Left lung (tissue), 10 donors: ENCODE results near the gene PCF11. TPM values are rescaled to one million over a fixed set of nuclear protein-coding genes. Genes with fewer than 3 reads are reported as not detected.
A peak's percentile ranks its signal among the peaks of the same experiment; 100 is the strongest.

ENCODE experiments used
- ATAC-seq: fragments of 200-7000 bp; cut with Tn5 transposase; one replicate; pipeline ENCODE4 v1.9.1; 2020; ENCODE audit warnings: moderate library complexity
- DNase-seq, 4 donors: peaks; one replicate each; pipeline ENCODE4 v3.0.0-alpha.2; 2013 to 2020
- H3K27ac ChIP-seq, 2 donors: fragments of 200-600 bp; sonication (generic) in 1 of 2; one replicate each; pipeline versions ENCODE4 v1.5.0 to v1.8.0; 2020 to 2021
- H3K27me3 ChIP-seq, 2 donors: fragments of 200-600 bp; sonication (generic) in 1 of 2; one replicate each; pipeline versions ENCODE4 v1.5.0 to v1.8.0; 2020 to 2021
- H3K36me3 ChIP-seq, 2 donors: fragments of 200-600 bp; sonication (generic) in 1 of 2; one replicate each; pipeline versions ENCODE4 v1.5.0 to v1.8.0; 2020 to 2021
- H3K4me1 ChIP-seq, 2 donors: fragments of 200-600 bp; one replicate each; pipeline ENCODE4 v1.8.0; 2021
- H3K4me3 ChIP-seq, 2 donors: fragments of 200-600 bp; sonication (generic) in 1 of 2; one replicate each; pipeline versions ENCODE4 v1.5.0 to v1.8.0; 2020 to 2021; ENCODE audit warnings: mild to moderate bottlenecking in 1 of 2
- H3K9me3 ChIP-seq, 2 donors: fragments of 200-600 bp; sonication (generic) in 1 of 2; one replicate each; pipeline versions ENCODE4 v1.5.0 to v1.8.0; 2020 to 2021
- CTCF ChIP-seq, 2 donors: fragments of 200-600 bp; sonication (generic) in 1 of 2; IDR thresholded peaks; one replicate each; pipeline versions ENCODE4 v1.5.0 to v1.8.0; 2021; ENCODE audit warnings: antibody characterized with exemption in 2 of 2
- intact Hi-C, 2 donors: fragments of 100-400 bp; cut with DNase I; formaldehyde crosslinking; loops; one replicate each; pipeline versions ENCODE4 v1.11.2 to v1.14.2; 2022
- polyA plus RNA-seq, 6 donors: library from polyadenylated mRNA; unstranded; fragments of 120-200 nt; gene quantifications; one replicate each; pipeline ENCODE4 v1.2.1, GENCODE V29; 2013; ENCODE audit not compliant: insufficient read length in 6 of 6
- total RNA-seq, 2 donors: library from RNA; stranded (reverse); fragmentation: NEBNext Ultra II Directional; extraction: Animal tissue kit (Norgen Biotek cat#: 25700); gene quantifications; one replicate each; pipeline ENCODE4 v1.2.1, GENCODE V29; 2021
- donor health status: DM: no; HTN: yes; CAD: no.
- donor health status: DM: no; HTN: no; CAD: no.

The PCF11 gene
- total and polyA plus RNA-seq, 8 donors = 35.8 to 91.1 (median 80.5) TPM

GRCh38 chr11:83175815-83176214 is 18.9 kb downstream of the PCF11 start:
- peaks cover 2 to 89% of the 10 kb centered on the region in 2 donors for H3K36me3 ChIP-seq
- no peak for TF ChIP-seq CTCF (IDR thresholded peaks at IDR 0.05)
- H3K4me1 ChIP-seq = peaks cover 17 to 54% of the 10 kb centered on the region in 2 donors
- peak; percentile 40 for ATAC-seq
- no peak for DNase-seq
- intact Hi-C loops = no loop called here
- H3K27me3 ChIP-seq = no peaks in the 10 kb centered on the region
- no peak overlapping the region for H3K27ac ChIP-seq
- H3K4me3 ChIP-seq = no peak overlapping the region
- no peaks in the 10 kb centered on the region for H3K9me3 ChIP-seq

- intact Hi-C loops = no loop called here
- Histone ChIP-seq H3K9me3 (no peaks in the 10 kb centered on the region), H3K27me3 (no peaks in the 10 kb centered on the region), H3K4me1 (no peaks in the 10 kb centered on the region), H3K36me3 (peaks cover 4 to 100% of the 10 kb centered on the region in 2 donors), H3K4me3 (no peak overlapping the region), H3K27ac (no peak overlapping the region)
- DNase-seq (no peak), ATAC-seq (peak; percentile 88)
- TF ChIP-seq CTCF (IDR thresholded peaks at IDR 0.05) = no peak
These were observed 24.9 kb downstream of the PCF11 start for GRCh38 chr11:83181815-83182214.

GRCh38 chr11:83185767-83186166 is 28.8 kb downstream of the PCF11 start:
- intact Hi-C loops = no loop called here
- Histone ChIP-seq H3K36me3 (peaks cover 3 to 97% of the 10 kb centered on the region in 2 donors), H3K9me3 (no peaks in the 10 kb centered on the region), H3K27me3 (no peaks in the 10 kb centered on the region), H3K4me1 (no peaks in the 10 kb centered on the region), H3K27ac (no peak overlapping the region), H3K4me3 (no peak overlapping the region)
- ATAC-seq (no peak), DNase-seq (no peak)
- no peak for TF ChIP-seq CTCF (IDR thresholded peaks at IDR 0.05)

- no peak overlapping the region for H3K27ac ChIP-seq
- H3K4me1 ChIP-seq = peaks cover 4 to 11% of the 10 kb centered on the region in 2 donors
- no peak for TF ChIP-seq CTCF (IDR thresholded peaks at IDR 0.05)
- no peaks in the 10 kb centered on the region for H3K27me3 ChIP-seq
- ATAC-seq = no peak
- H3K9me3 ChIP-seq = no peaks in the 10 kb centered on the region
- no peak for DNase-seq
- H3K4me3 ChIP-seq = no peak overlapping the region
- H3K36me3 ChIP-seq = peaks cover 0 to 92% of the 10 kb centered on the region in 2 donors
- intact Hi-C loops = no loop called here
These were observed 30.5 kb downstream of the PCF11 start for GRCh38 chr11:83187465-83187864.

- intact Hi-C loops = no loop called here
These were observed 34.6 kb downstream of the PCF11 start for GRCh38 chr11:83191491-83191890.

More at GRCh38 chr11:83191491-83191890, 34.6 kb downstream of the PCF11 start:
- DNase-seq (no peak), ATAC-seq (no peak)
- H3K36me3 ChIP-seq = peaks cover 0 to 52% of the 10 kb centered on the region in 2 donors
- H3K27me3 ChIP-seq = no peaks in the 10 kb centered on the region
- peaks cover 13 to 36% of the 10 kb centered on the region in 2 donors for H3K4me1 ChIP-seq
- no peak overlapping the region for H3K27ac ChIP-seq
- H3K4me3 ChIP-seq = no peak overlapping the region
- H3K9me3 ChIP-seq = no peaks in the 10 kb centered on the region
- no peak for TF ChIP-seq CTCF (IDR thresholded peaks at IDR 0.05)
